GM12865 (cell line): ENCODE measurements around the gene KSR1.
A peak's percentile ranks its signal among the peaks of the same experiment; 100 is the strongest.

Experiments
- DNase-seq: peaks from one replicate; pipeline ENCODE4 v3.0.0; 2010; ENCODE audit warnings: low read depth
- H3K4me3 ChIP-seq: 2 replicates; pipeline ENCODE4 v1.5.1; 2011; ENCODE audit warnings: mild to moderate bottlenecking, low read depth, low read length, control low read depth
- TF ChIP-seq, protein P1 (sequence below): IDR thresholded peaks from 2 replicates; pipeline ENCODE4 v1.5.1; 2011; ENCODE audit warnings: low read length, control low read depth, low read depth, inconsistent platforms; ENCODE audit not compliant: insufficient read depth; ENCODE audit errors: missing control alignments

Gene KSR1

DNA sequence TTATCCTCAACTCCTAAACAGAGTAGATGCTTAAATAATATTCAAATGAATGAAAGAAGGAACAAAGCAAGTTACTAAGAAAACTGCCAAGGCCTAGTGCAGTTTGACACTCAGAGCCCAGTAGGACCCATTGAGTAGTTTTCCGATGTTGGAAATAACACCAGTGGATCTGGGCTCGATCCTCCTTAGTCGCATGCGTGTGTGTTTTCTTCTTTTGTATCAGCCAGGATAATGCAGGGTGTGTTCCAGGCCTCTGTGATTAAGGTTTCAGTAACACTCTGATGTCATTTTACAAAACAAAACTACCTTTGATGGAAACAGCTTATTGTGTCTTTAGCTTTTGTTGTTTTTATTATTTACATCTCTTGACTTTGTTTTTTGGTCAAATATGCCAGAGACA lies 24.5 kb downstream of the KSR1 start:
- H3K4me3 ChIP-seq = no peak overlapping the region
- no peak for DNase-seq
- TF ChIP-seq, protein P1, sequence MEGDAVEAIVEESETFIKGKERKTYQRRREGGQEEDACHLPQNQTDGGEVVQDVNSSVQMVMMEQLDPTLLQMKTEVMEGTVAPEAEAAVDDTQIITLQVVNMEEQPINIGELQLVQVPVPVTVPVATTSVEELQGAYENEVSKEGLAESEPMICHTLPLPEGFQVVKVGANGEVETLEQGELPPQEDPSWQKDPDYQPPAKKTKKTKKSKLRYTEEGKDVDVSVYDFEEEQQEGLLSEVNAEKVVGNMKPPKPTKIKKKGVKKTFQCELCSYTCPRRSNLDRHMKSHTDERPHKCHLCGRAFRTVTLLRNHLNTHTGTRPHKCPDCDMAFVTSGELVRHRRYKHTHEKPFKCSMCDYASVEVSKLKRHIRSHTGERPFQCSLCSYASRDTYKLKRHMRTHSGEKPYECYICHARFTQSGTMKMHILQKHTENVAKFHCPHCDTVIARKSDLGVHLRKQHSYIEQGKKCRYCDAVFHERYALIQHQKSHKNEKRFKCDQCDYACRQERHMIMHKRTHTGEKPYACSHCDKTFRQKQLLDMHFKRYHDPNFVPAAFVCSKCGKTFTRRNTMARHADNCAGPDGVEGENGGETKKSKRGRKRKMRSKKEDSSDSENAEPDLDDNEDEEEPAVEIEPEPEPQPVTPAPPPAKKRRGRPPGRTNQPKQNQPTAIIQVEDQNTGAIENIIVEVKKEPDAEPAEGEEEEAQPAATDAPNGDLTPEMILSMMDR = no peak

GRCh38 chr17:27481327-27481726 lies 25.1 kb downstream of the KSR1 start:
- no peak overlapping the region for H3K4me3 ChIP-seq
- peak; percentile 76 for DNase-seq
- TF ChIP-seq, protein P1 = no peak

- no peak overlapping the region for H3K4me3 ChIP-seq
- TF ChIP-seq, protein P1 = no peak
- DNase-seq = no peak
Measured at GRCh38 chr17:27485125-27485524, 28.9 kb downstream of the KSR1 start.

GRCh38 chr17:27485716-27486495 lies 29.7 kb downstream of the KSR1 start:
- TF ChIP-seq, protein P1 = no peak
- no peak for DNase-seq

DNA sequence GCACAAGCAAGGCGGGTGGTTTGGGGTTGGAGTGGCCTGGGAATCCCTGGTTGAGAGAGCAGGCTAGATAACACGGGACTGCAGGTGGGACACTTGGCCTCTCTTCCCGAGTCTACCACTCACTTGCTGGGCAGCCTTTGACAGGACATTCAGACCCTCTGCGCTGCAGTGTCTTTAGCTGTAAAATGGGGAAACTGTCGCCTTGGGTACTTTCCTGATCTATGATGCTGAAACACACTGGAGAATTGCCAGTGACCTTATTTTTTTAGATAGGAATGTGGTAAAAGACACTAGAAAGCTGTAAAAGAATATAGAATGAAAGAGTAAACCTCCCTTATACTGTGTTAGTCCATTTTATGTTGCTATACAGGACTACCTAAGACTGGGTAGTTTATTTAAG lies 30.5 kb downstream of the KSR1 start:
- TF ChIP-seq, protein P1 = no peak
- no peak for DNase-seq
- H3K4me3 ChIP-seq = no peak overlapping the region

More at GRCh38 chr17:27485716-27486495, 29.7 kb downstream of the KSR1 start:
- no peak overlapping the region for H3K4me3 ChIP-seq

DNA sequence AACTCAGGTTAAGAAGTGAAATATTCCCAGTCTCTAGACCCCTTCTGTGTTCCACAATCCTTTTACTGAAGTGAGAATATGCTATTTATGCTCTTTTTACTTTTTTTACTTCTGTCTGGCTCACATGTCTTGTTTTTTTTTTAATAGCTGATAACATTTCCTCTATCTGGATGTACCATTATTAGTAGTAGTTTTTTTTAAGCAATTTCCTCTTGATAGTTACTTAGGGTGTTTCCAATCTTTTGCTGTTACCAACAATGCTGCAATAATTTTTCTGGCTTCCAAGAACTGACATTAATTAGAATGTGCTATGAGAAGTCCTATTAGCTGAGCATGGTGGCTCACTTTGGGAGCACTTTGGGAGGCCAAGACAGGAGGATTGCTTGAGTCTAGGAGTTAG lies 32.0 kb downstream of the KSR1 start:
- TF ChIP-seq, protein P1 = no peak
- H3K4me3 ChIP-seq = no peak overlapping the region
- no peak for DNase-seq

DNA sequence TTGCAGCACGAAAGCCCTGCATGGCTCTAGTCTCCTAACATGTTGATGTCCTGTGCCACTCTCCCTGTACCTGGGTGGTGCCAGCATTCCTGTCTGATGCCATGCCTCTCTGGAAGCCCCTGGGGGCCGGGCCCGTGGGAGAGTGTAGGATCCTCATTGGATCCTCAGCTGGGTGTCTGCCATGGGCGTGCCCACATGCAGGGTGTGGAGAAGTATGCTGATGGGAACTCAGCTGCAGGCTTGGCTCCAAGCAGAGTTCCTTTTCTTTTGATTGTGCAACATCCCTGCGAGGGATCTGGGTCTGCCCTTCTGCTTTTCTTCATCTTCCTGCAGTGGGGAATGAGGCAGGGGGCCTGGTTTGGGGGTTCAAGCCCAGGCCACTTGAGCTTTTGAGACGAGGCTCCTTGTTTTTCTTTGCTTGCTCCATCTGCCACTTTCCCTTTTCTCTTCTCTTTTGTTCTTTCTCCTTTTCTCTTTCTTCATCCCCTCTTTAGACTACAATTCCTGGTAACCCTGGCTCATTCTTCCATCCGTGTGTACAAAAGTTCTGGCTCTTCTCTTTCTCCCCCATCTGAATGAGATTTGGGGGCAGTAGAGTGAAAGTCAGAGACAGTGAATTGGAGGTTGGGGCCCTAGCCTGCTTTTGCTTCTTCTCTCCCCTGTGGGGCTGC lies 32.9 kb downstream of the KSR1 start:
- H3K4me3 ChIP-seq = no peak overlapping the region
- TF ChIP-seq, protein P1 = no peak
- DNase-seq = no peak
